Upper lobe of right lung (tissue), 1 donor: ENCODE measurements around the gene TSEN54. TPM values are rescaled to one million over a fixed set of nuclear protein-coding genes. Genes with fewer than 3 reads are reported as not detected.

Source experiments
- ATAC-seq: fragments of 200-7000 bp; cut with Tn5 transposase; one replicate; pipeline ENCODE4 v1.9.1; 2020; ENCODE audit warnings: mild to moderate bottlenecking, moderate library complexity
- DNase-seq: peaks from one replicate; pipeline ENCODE4 v3.0.0-alpha.2; 2020
- H3K27ac ChIP-seq: fragments of 200-600 bp; one replicate; pipeline ENCODE4 v1.8.0; 2022
- H3K27me3 ChIP-seq: fragments of 200-600 bp; one replicate; pipeline ENCODE4 v1.8.0; 2022; ENCODE audit warnings: mild to moderate bottlenecking
- H3K36me3 ChIP-seq: fragments of 200-600 bp; one replicate; pipeline ENCODE4 v1.8.0; 2022
- H3K4me1 ChIP-seq: fragments of 200-600 bp; one replicate; pipeline ENCODE4 v1.8.0; 2022
- H3K4me3 ChIP-seq: fragments of 200-600 bp; one replicate; pipeline ENCODE4 v1.8.0; 2022; ENCODE audit warnings: mild to moderate bottlenecking
- H3K9me3 ChIP-seq: fragments of 200-600 bp; one replicate; pipeline ENCODE4 v1.8.0; 2022
- intact Hi-C: fragments of 100-400 bp; cut with DNase I; formaldehyde crosslinking; loops from one replicate; pipeline ENCODE4 v1.11.0; 2022
- total RNA-seq: library from RNA; stranded (reverse); fragmentation: NEBNext Ultra II Directional; extraction: Animal tissue kit (Norgen Biotek cat#: 25700); gene quantifications from one replicate; pipeline ENCODE4 v1.2.1, GENCODE V29; 2021
- TF ChIP-seq, protein P1 (sequence below): fragments of 200-600 bp; IDR thresholded peaks from one replicate; pipeline ENCODE4 v1.8.0; 2022; ENCODE audit warnings: antibody characterized with exemption
- donor health status: DM: no; HTN: yes; CAD: no; lungs with severe emphysema.

Gene TSEN54
- total RNA-seq, 1 donor from 2014 or later, result 21.6 TPM

DNA sequence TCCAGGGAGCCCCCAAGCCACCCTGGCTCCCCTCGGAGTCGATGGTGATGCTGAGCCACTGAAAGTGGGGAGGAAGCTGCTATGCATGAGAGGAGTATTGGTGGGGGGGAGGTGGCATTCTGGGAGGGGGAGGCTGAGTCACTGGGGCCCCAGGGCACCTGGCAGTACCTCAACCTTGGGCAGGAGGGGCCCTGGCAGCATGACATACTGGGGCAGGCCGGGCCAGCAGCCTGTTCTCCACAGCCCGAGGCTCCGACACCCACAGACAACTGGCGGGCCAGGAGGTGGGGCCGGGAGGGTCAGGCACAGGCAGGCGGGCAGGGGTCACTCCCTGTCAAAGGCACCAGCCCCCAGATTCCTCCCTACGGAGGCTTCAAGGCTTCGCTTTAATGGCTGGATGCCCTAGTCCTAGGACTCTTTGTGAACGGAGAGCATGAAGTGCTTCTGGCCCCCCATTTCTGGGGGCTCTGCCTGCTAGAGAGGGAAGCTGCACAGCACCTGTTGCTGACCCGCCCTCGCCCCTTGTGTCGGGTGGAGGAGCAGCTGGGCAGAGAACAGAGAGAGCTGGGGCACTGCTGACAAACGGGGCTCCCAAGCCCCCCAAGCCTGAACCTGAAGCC, 1.9 kb upstream of the TSEN54 start:
- TF ChIP-seq, protein P1, sequence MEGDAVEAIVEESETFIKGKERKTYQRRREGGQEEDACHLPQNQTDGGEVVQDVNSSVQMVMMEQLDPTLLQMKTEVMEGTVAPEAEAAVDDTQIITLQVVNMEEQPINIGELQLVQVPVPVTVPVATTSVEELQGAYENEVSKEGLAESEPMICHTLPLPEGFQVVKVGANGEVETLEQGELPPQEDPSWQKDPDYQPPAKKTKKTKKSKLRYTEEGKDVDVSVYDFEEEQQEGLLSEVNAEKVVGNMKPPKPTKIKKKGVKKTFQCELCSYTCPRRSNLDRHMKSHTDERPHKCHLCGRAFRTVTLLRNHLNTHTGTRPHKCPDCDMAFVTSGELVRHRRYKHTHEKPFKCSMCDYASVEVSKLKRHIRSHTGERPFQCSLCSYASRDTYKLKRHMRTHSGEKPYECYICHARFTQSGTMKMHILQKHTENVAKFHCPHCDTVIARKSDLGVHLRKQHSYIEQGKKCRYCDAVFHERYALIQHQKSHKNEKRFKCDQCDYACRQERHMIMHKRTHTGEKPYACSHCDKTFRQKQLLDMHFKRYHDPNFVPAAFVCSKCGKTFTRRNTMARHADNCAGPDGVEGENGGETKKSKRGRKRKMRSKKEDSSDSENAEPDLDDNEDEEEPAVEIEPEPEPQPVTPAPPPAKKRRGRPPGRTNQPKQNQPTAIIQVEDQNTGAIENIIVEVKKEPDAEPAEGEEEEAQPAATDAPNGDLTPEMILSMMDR, result no peak
- intact Hi-C loops, result loop anchor here (10.0 kb wide), 1 partner anchor 90 kb away; no protein-coding TSS in a partner anchor
- H3K27me3 ChIP-seq, result no peaks in the 10 kb centered on the region
- DNase-seq (peak; percentile 70), ATAC-seq (no peak)
- H3K36me3 ChIP-seq, result peaks cover 3% of the 10 kb centered on the region
- H3K4me1 ChIP-seq, result peaks cover 35% of the 10 kb centered on the region
- peak overlapping the region; percentile 73 for H3K27ac ChIP-seq
- no peaks in the 10 kb centered on the region for H3K9me3 ChIP-seq
- peak overlapping the region; percentile 87 for H3K4me3 ChIP-seq

DNA sequence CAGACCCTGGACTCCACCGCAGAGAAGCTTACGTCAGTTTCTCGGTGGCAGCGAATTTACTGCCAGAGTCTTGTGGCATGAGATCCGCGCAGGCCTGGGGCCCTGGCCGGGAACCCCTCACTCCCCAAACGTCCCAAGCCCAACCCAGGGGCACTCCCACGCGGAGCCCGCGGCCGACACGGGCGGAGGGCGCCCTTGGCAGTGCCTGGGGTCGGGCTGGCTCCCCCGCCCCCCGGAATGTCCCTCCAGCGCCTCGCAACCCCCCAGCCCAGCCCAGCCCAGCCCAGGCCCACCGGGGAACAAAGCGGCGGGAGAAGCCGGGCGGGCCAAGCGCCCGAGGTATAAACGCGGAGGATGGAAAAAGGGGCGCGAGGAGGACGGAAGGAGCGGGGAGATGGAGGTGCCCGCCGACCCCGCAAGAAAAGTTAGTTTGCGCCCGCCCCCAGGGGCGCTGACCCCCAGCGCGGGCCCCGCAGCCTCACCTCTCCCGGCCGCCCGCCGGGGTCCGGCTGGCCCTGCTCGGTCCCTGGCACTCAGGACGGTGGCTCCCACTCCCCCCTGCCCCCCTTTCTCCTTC, 1.3 kb upstream of the TSEN54 start:
- intact Hi-C loops, result loop anchor here (10.0 kb wide), 1 partner anchor 90 kb away; no protein-coding TSS in a partner anchor
- ATAC-seq (no peak), DNase-seq (peak; percentile 71)
- Histone ChIP-seq H3K36me3 (peaks cover 8% of the 10 kb centered on the region), H3K9me3 (no peaks in the 10 kb centered on the region), H3K27me3 (no peaks in the 10 kb centered on the region), H3K27ac (peak overlapping the region; percentile 73), H3K4me1 (peaks cover 35% of the 10 kb centered on the region), H3K4me3 (peak overlapping the region; percentile 87)
- TF ChIP-seq, protein P1, result no peak

DNA sequence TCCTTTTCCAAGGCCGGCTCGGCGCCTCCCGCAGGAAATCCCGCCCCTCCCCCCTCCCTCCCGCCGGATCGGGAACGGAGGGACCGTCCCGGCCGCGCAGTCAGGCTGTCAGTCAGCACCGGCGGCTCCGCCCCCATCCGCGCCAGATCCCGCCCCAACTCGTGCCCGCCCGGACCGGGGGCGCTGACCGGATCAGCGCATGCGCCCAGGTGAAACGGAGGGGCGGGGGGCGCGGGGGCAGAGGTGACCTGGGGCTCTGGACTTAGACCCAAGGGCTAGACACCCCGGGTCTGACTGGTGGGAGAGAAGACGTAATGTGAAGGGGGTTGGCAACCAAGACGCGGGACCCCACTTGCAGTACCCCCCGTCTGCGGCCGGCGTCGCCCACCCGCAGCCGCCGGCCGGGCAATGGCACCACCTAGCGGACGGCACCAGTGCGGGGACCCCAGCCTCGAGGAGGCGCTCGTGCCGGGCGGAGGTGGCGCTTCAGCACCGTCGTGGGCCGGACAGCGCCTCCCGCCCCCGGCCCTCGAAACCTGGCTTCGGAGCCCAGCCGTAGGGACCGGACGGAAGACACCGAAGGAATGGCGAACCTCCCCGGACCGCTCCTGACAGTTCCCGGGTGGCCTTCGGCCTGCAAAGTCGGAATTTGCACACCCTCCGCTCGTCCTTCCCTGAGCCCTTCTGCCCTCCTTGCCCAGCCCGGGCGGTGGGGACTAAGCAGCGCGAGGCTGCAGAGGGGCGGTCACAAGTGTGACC, 653 bp upstream of the TSEN54 start, which contains the start of gene CASKIN2:
TSS of gene CASKIN2 (minus strand) at position 42 of the 759 bp plus-strand sequence. CDS start 1,733 bp downstream, outside the sequence.
- peak; percentile 86 for ATAC-seq
- Histone ChIP-seq H3K36me3 (peaks cover 8% of the 10 kb centered on the region), H3K4me3 (peak within 1 kb of the TSS; percentile 87), H3K9me3 (no peaks in the 10 kb centered on the region), H3K27ac (peak within 1 kb of the TSS; percentile 73), H3K4me1 (peaks cover 34% of the 10 kb centered on the region), H3K27me3 (no peaks in the 10 kb centered on the region)
- TF ChIP-seq, protein P1, result peak; percentile 93
- DNase-seq, result peak; percentile 98
- intact Hi-C loops, result loop anchor here (10.0 kb wide), 1 partner anchor 91 kb away; no protein-coding TSS in a partner anchor

DNA sequence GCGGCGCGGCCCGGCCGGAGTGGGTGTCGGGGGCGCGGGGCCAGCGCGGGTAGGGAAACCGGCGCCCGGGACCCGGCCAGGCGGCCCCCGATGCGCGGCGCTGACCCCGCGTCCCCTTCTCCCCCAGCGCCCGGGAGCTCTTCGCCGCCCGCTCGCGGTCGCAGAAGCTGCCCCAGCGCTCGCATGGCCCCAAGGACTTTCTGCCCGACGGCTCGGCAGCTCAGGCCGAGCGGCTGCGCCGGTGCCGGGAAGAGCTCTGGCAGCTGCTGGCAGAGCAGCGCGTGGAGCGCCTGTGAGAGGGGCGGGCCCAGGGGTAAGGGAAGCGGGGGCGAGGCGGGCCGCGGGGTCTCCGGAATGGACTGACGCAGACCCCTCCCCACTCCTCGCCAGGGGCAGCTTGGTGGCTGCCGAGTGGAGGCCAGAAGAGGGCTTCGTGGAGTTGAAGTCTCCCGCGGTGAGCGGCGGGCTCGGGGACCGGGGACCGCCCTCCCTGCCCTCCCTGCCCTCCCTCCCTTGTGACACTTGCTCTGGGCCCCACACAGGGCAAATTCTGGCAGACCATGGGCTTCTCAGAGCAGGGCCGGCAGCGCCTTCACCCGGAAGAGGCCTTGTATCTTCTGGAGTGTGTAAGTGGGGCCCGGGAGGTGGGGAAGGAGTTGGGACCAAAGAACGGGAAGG, 430 bp downstream of the TSEN54 start:
- Histone ChIP-seq H3K27ac (peak overlapping the region; percentile 68), H3K27me3 (no peaks in the 10 kb centered on the region), H3K36me3 (peaks cover 9% of the 10 kb centered on the region), H3K9me3 (no peaks in the 10 kb centered on the region), H3K4me1 (peaks cover 25% of the 10 kb centered on the region), H3K4me3 (peak overlapping the region; percentile 87)
- intact Hi-C loops, result loop anchor here (10.0 kb wide), 1 partner anchor 92 kb away; no protein-coding TSS in a partner anchor
- DNase-seq, result peak; percentile 76
- TF ChIP-seq, protein P1, result no peak
- ATAC-seq, result no peak

DNA sequence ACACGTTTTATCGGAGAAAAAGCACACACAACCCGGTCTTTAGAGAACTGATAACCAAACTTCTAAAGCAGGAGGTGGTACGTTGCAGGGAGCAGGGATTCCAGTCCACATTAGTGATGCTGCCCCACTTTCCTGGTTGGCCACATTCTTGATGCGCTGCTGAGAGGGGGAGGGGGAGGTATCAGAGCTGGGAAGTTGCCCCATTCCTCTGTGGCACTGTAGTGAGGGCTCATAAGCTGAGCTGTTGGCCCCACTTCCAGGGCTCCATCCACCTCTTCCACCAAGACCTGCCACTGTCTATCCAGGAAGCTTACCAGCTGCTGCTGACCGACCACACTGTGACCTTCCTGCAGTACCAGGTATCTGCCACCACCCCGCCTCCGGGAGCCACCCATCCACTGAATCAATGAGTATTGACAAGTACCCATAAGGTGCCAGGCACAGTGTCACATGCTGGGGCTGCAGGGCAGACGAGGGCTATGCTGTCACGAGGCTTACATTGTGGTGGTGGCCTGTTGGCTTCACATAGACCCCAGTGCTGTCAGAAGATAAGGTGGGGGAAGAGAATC, 1.1 kb downstream of the TSEN54 start:
- H3K9me3 ChIP-seq, result no peaks in the 10 kb centered on the region
- peak overlapping the region; percentile 8 for H3K27ac ChIP-seq
- peak overlapping the region; percentile 87 for H3K4me3 ChIP-seq
- intact Hi-C loops, result loop anchor here (10.0 kb wide), 1 partner anchor 93 kb away; no protein-coding TSS in a partner anchor
- ATAC-seq, result no peak
- peak; percentile 65 for DNase-seq
- TF ChIP-seq, protein P1, result peak; percentile 12
- peaks cover 15% of the 10 kb centered on the region for H3K36me3 ChIP-seq
- no peaks in the 10 kb centered on the region for H3K27me3 ChIP-seq
- H3K4me1 ChIP-seq, result peaks cover 18% of the 10 kb centered on the region
